Activated CD8-positive, alpha-beta memory T cell treated with anti-CD3 and anti-CD28 coated beads, Interleukin-2, amount 10 ng/mL, durations not matched to agents 7 days and 5 days (primary cell): ENCODE data around the gene MBNL1. TPM values are rescaled to one million over a fixed set of nuclear protein-coding genes. Genes with fewer than 3 reads are reported as not detected.

Experiments
- ATAC-seq: fragments of 150-1000 bp; cut with Tn5 transposase; one replicate; pipeline ENCODE4 v1.10.0; 2021; ENCODE audit warnings: moderate library complexity
- CTCF ChIA-PET: fragments of 350-600 bp; sonication (Branson Sonifier 250); formaldehyde crosslinking; loops from one replicate; lab custom pipeline; 2021; ENCODE audit warnings: antibody characterized with exemption; lab: Charles Lee
- DNase-seq: peaks from one replicate; pipeline ENCODE4 v3.0.0-alpha.2; 2020
- H3K27ac Mint-ChIP-seq: one replicate; pipeline ENCODE4 v1.8.0; 2021; ENCODE audit warnings: mild to moderate bottlenecking, mixed read lengths
- H3K27me3 Mint-ChIP-seq: one replicate; pipeline ENCODE4 v1.8.0; 2021; ENCODE audit warnings: mixed read lengths
- H3K36me3 Mint-ChIP-seq: one replicate; pipeline ENCODE4 v1.8.0; 2021; ENCODE audit warnings: mild to moderate bottlenecking, mixed read lengths
- H3K4me1 Mint-ChIP-seq: one replicate; pipeline ENCODE4 v1.8.0; 2021; ENCODE audit warnings: mixed read lengths
- H3K4me3 Mint-ChIP-seq: one replicate; pipeline ENCODE4 v1.8.0; 2021; ENCODE audit warnings: mild to moderate bottlenecking, moderate library complexity, mixed read lengths
- H3K9me3 Mint-ChIP-seq: one replicate; pipeline ENCODE4 v1.8.0; 2022; ENCODE audit warnings: low read depth, mixed read lengths
- total RNA-seq, 2 experiments: library from RNA; stranded (reverse); gene quantifications; one replicate each; pipeline ENCODE4 v1.2.3, GENCODE V29; 2021

MBNL1 gene
- total RNA-seq, 2 experiments from 2014 or later = 370 to 398 TPM

- H3K4me1 Mint-ChIP-seq = peaks cover 73% of the 10 kb centered on the region
- peaks cover 2% of the 10 kb centered on the region for H3K9me3 Mint-ChIP-seq
- H3K4me3 Mint-ChIP-seq = no peak overlapping the region
- peaks cover 43% of the 10 kb centered on the region for H3K36me3 Mint-ChIP-seq
- DNase-seq = no peak
- H3K27me3 Mint-ChIP-seq = no peaks in the 10 kb centered on the region
- peak overlapping the region; percentile 73 for H3K27ac Mint-ChIP-seq
- ATAC-seq = no peak
- CTCF ChIA-PET = interaction anchor here (1.0 to 1.9 kb wide), 2 partner anchors 11 to 138 kb away, joined by 3 to 5 read pairs; no protein-coding TSS in a partner anchor
Measured at GRCh38 chr3:152321200-152321954, 52.6 kb downstream of the MBNL1 start.

GRCh38 chr3:152321955-152322377, 53.2 kb downstream of the MBNL1 start:
- peaks cover 2% of the 10 kb centered on the region for H3K9me3 Mint-ChIP-seq
- peaks cover 43% of the 10 kb centered on the region for H3K36me3 Mint-ChIP-seq
- no peaks in the 10 kb centered on the region for H3K27me3 Mint-ChIP-seq
- peaks cover 71% of the 10 kb centered on the region for H3K4me1 Mint-ChIP-seq
- DNase-seq (no peak), ATAC-seq (no peak)
- peak overlapping the region; percentile 37 for H3K4me3 Mint-ChIP-seq
- CTCF ChIA-PET = interaction anchor here (1.0 kb wide), 1 partner anchor 10 kb away, joined by 3 read pairs; no protein-coding TSS in a partner anchor
- peak overlapping the region; percentile 73 for H3K27ac Mint-ChIP-seq

GRCh38 chr3:152322756-152323155, 54.0 kb downstream of the MBNL1 start:
- H3K36me3 Mint-ChIP-seq = peaks cover 44% of the 10 kb centered on the region
- CTCF ChIA-PET = no interaction called here
- peaks cover 2% of the 10 kb centered on the region for H3K9me3 Mint-ChIP-seq
- no peaks in the 10 kb centered on the region for H3K27me3 Mint-ChIP-seq
- peak; percentile 58 for DNase-seq
- peak overlapping the region; percentile 69 for H3K27ac Mint-ChIP-seq
- H3K4me1 Mint-ChIP-seq = peaks cover 69% of the 10 kb centered on the region
- peak; percentile 57 for ATAC-seq
- H3K4me3 Mint-ChIP-seq = peak overlapping the region; percentile 37

GRCh38 chr3:152323834-152324233, 55.1 kb downstream of the MBNL1 start:
- peak; percentile 75 for ATAC-seq
- Mint-ChIP-seq H3K27ac (peak overlapping the region; percentile 79), H3K4me1 (peaks cover 66% of the 10 kb centered on the region), H3K36me3 (peaks cover 46% of the 10 kb centered on the region), H3K9me3 (peaks cover 2% of the 10 kb centered on the region), H3K27me3 (no peaks in the 10 kb centered on the region), H3K4me3 (peak overlapping the region; percentile 70)
- no peak for DNase-seq
- CTCF ChIA-PET = interaction anchor here (0.9 to 1.4 kb wide), 2 partner anchors 14 to 141 kb away, joined by 3 read pairs; no protein-coding TSS in a partner anchor

GRCh38 chr3:152325136-152325535, 56.4 kb downstream of the MBNL1 start:
- no peak for ATAC-seq
- Mint-ChIP-seq H3K36me3 (peaks cover 37% of the 10 kb centered on the region), H3K27ac (peak overlapping the region; percentile 4), H3K9me3 (peaks cover 2% of the 10 kb centered on the region), H3K4me1 (peaks cover 63% of the 10 kb centered on the region), H3K27me3 (no peaks in the 10 kb centered on the region), H3K4me3 (no peak overlapping the region)
- no peak for DNase-seq
- CTCF ChIA-PET = interaction anchor here (0.6 to 1.4 kb wide), 2 partner anchors 13 to 30 kb away, joined by 3 read pairs; no protein-coding TSS in a partner anchor

- no peak for ATAC-seq
- peaks cover 42% of the 10 kb centered on the region for H3K36me3 Mint-ChIP-seq
- no peak overlapping the region for H3K4me3 Mint-ChIP-seq
- no peaks in the 10 kb centered on the region for H3K27me3 Mint-ChIP-seq
- DNase-seq = no peak
- peaks cover 63% of the 10 kb centered on the region for H3K4me1 Mint-ChIP-seq
- H3K9me3 Mint-ChIP-seq = peaks cover 2% of the 10 kb centered on the region
- peak overlapping the region; percentile 5 for H3K27ac Mint-ChIP-seq
- CTCF ChIA-PET = no interaction called here
Measured at GRCh38 chr3:152327203-152327602, 58.5 kb downstream of the MBNL1 start.

- Mint-ChIP-seq H3K9me3 (peaks cover 2% of the 10 kb centered on the region), H3K4me3 (no peak overlapping the region), H3K27me3 (no peaks in the 10 kb centered on the region), H3K27ac (no peak overlapping the region), H3K4me1 (peaks cover 67% of the 10 kb centered on the region), H3K36me3 (peaks cover 49% of the 10 kb centered on the region)
- DNase-seq = no peak
- ATAC-seq = no peak
- CTCF ChIA-PET = no interaction called here
Measured at GRCh38 chr3:152328841-152329240, 60.1 kb downstream of the MBNL1 start.

GRCh38 chr3:152330559-152330958, 61.8 kb downstream of the MBNL1 start:
- Mint-ChIP-seq H3K9me3 (peaks cover 2% of the 10 kb centered on the region), H3K36me3 (peaks cover 53% of the 10 kb centered on the region), H3K27me3 (no peaks in the 10 kb centered on the region), H3K4me1 (peaks cover 67% of the 10 kb centered on the region), H3K27ac (no peak overlapping the region), H3K4me3 (no peak overlapping the region)
- CTCF ChIA-PET = no interaction called here
- ATAC-seq = no peak
- DNase-seq = no peak

GRCh38 chr3:152331018-152331541, 62.4 kb downstream of the MBNL1 start:
- Mint-ChIP-seq H3K4me1 (peaks cover 66% of the 10 kb centered on the region), H3K36me3 (peaks cover 53% of the 10 kb centered on the region), H3K4me3 (no peak overlapping the region), H3K9me3 (no peaks in the 10 kb centered on the region), H3K27me3 (no peaks in the 10 kb centered on the region), H3K27ac (peak overlapping the region; percentile 44)
- ATAC-seq (peak; percentile 31), DNase-seq (no peak)
- CTCF ChIA-PET = interaction anchor here (1.0 kb wide), 1 partner anchor 259 kb away, joined by 3 read pairs; no protein-coding TSS in a partner anchor

GRCh38 chr3:152331998-152332397, 63.3 kb downstream of the MBNL1 start:
- peaks cover 65% of the 10 kb centered on the region for H3K4me1 Mint-ChIP-seq
- ATAC-seq (no peak), DNase-seq (no peak)
- no peak overlapping the region for H3K4me3 Mint-ChIP-seq
- peaks cover 50% of the 10 kb centered on the region for H3K36me3 Mint-ChIP-seq
- H3K27ac Mint-ChIP-seq = peak overlapping the region; percentile 24
- H3K27me3 Mint-ChIP-seq = no peaks in the 10 kb centered on the region
- H3K9me3 Mint-ChIP-seq = no peaks in the 10 kb centered on the region
- CTCF ChIA-PET = interaction anchor here (0.8 to 1.3 kb wide), 3 partner anchors 10 to 259 kb away, joined by 3 read pairs; no protein-coding TSS in a partner anchor

GRCh38 chr3:152333928-152334327, 65.2 kb downstream of the MBNL1 start:
- CTCF ChIA-PET = no interaction called here
- Mint-ChIP-seq H3K9me3 (no peaks in the 10 kb centered on the region), H3K4me1 (peaks cover 67% of the 10 kb centered on the region), H3K36me3 (peaks cover 52% of the 10 kb centered on the region), H3K27ac (no peak overlapping the region), H3K4me3 (no peak overlapping the region), H3K27me3 (no peaks in the 10 kb centered on the region)
- ATAC-seq (no peak), DNase-seq (no peak)

GRCh38 chr3:152334761-152335160, 66.0 kb downstream of the MBNL1 start:
- no peaks in the 10 kb centered on the region for H3K27me3 Mint-ChIP-seq
- peaks cover 66% of the 10 kb centered on the region for H3K4me1 Mint-ChIP-seq
- no peak for ATAC-seq
- no peak for DNase-seq
- no peak overlapping the region for H3K4me3 Mint-ChIP-seq
- peaks cover 57% of the 10 kb centered on the region for H3K36me3 Mint-ChIP-seq
- H3K27ac Mint-ChIP-seq = peak overlapping the region; percentile 19
- H3K9me3 Mint-ChIP-seq = no peaks in the 10 kb centered on the region
- CTCF ChIA-PET = no interaction called here

GRCh38 chr3:152335273-152335672, 66.5 kb downstream of the MBNL1 start:
- no peak overlapping the region for H3K4me3 Mint-ChIP-seq
- DNase-seq (no peak), ATAC-seq (no peak)
- no peaks in the 10 kb centered on the region for H3K9me3 Mint-ChIP-seq
- CTCF ChIA-PET = no interaction called here
- peaks cover 62% of the 10 kb centered on the region for H3K36me3 Mint-ChIP-seq
- H3K27ac Mint-ChIP-seq = peak overlapping the region; percentile 19
- H3K27me3 Mint-ChIP-seq = no peaks in the 10 kb centered on the region
- H3K4me1 Mint-ChIP-seq = peaks cover 65% of the 10 kb centered on the region
